Karpas-422 (cell line): ENCODE measurements around the gene LRRC25. TPM values are rescaled to one million over a fixed set of nuclear protein-coding genes. Genes with fewer than 3 reads are reported as not detected.
A peak's percentile ranks its signal among the peaks of the same experiment; 100 is the strongest.

Experiments used
- DNase-seq: peaks from one replicate; pipeline ENCODE4 v3.0.0-alpha.2; 2015
- H2AFZ ChIP-seq: fragments of 200-600 bp; sonication (generic); 2 replicates; pipeline ENCODE4 v1.6.1; 2014; ENCODE audit warnings: antibody characterized with exemption, low read length, mixed read lengths
- H3K27ac ChIP-seq: fragments of 200-600 bp; sonication (generic); 2 replicates; pipeline ENCODE4 v1.5.1; 2014; ENCODE audit warnings: mild to moderate bottlenecking, low read length, moderate library complexity
- H3K27me3 ChIP-seq: fragments of 200-600 bp; sonication (generic); 2 replicates; pipeline ENCODE4 v1.6.1; 2014; ENCODE audit warnings: low read length, mixed read lengths
- H3K36me3 ChIP-seq: fragments of 200-600 bp; sonication (generic); 2 replicates; pipeline ENCODE4 v1.6.1; 2014; ENCODE audit warnings: low read length, mixed read lengths; ENCODE audit not compliant: insufficient read depth
- H3K4me1 ChIP-seq: fragments of 200-600 bp; sonication (generic); 2 replicates; pipeline ENCODE4 v1.6.1; 2014; ENCODE audit warnings: mild to moderate bottlenecking, low read length, mixed read lengths
- H3K4me2 ChIP-seq: fragments of 200-600 bp; sonication (generic); 2 replicates; pipeline ENCODE4 v1.6.1; 2014; ENCODE audit warnings: low read length, low read depth, mild to moderate bottlenecking; ENCODE audit not compliant: poor library complexity, severe bottlenecking
- H3K4me3 ChIP-seq: fragments of 200-600 bp; sonication (generic); 2 replicates; pipeline ENCODE4 v1.5.1; 2014; ENCODE audit warnings: mild to moderate bottlenecking, antibody characterized with exemption, low read length, mixed read lengths
- H3K79me2 ChIP-seq: fragments of 200-600 bp; sonication (generic); 2 replicates; pipeline ENCODE4 v1.6.1; 2014; ENCODE audit warnings: mild to moderate bottlenecking, low read length, mixed read lengths
- H3K9ac ChIP-seq: fragments of 200-600 bp; sonication (generic); 2 replicates; pipeline ENCODE4 v1.6.0; 2014; ENCODE audit warnings: low read length
- H3K9me2 ChIP-seq: fragments of 200-600 bp; sonication (generic), shearing (Covaris generic); replicated peaks from 2 replicates; pipeline ENCODE4 v1.6.0; 2014; ENCODE audit warnings: mild to moderate bottlenecking, low read length, moderate library complexity; ENCODE audit not compliant: insufficient read depth
- H3K9me3 ChIP-seq: fragments of 300-700, 200-600 bp; sonication (generic); 2 replicates; pipeline ENCODE4 v1.6.1; 2014; ENCODE audit warnings: low read length, mixed read lengths
- H4K20me1 ChIP-seq: fragments of 200-600 bp; sonication (generic); 2 replicates; pipeline ENCODE4 v1.6.1; 2014; ENCODE audit warnings: mild to moderate bottlenecking, antibody characterized with exemption, low read length, low read depth; ENCODE audit not compliant: insufficient read depth
- total RNA-seq: library from RNA; depleted of rRNA; stranded (reverse); fragments of >200 nt; shearing (Covaris generic); gene quantifications from 2 replicates; pipeline ENCODE4 v1.2.3, GENCODE V29; 2014; ENCODE audit warnings: low replicate concordance

Gene LRRC25
- total RNA-seq, 1 experiment from 2014 or later: 2.2 TPM

GRCh38 chr19:18392417-18392816, 5.0 kb downstream of the LRRC25 start:
- peaks cover 27% of the 10 kb centered on the region for H3K4me1 ChIP-seq
- no peaks in the 10 kb centered on the region; the same call in 1 of the 2 replicates for H4K20me1 ChIP-seq
- H3K9me2 ChIP-seq: no peaks in the 10 kb centered on the region
- H3K9me3 ChIP-seq: no peaks in the 10 kb centered on the region
- no peak overlapping the region for H3K9ac ChIP-seq
- no peaks in the 10 kb centered on the region for H3K36me3 ChIP-seq
- H3K4me2 ChIP-seq: peak overlapping the region; percentile 15
- no peaks in the 10 kb centered on the region for H3K79me2 ChIP-seq
- H3K27me3 ChIP-seq: no peaks in the 10 kb centered on the region; the same call in 1 of the 2 replicates
- no peak overlapping the region for H3K4me3 ChIP-seq
- no peak overlapping the region for H3K27ac ChIP-seq
- no peak overlapping the region for H2AFZ ChIP-seq
- peak; percentile 62 for DNase-seq

- no peak overlapping the region for H3K4me2 ChIP-seq
- H4K20me1 ChIP-seq: no peaks in the 10 kb centered on the region; the same call in 1 of the 2 replicates
- H3K4me3 ChIP-seq: no peak overlapping the region
- no peaks in the 10 kb centered on the region for H3K79me2 ChIP-seq
- H3K9me2 ChIP-seq: no peaks in the 10 kb centered on the region
- peaks cover 21% of the 10 kb centered on the region for H3K4me1 ChIP-seq
- no peak overlapping the region for H2AFZ ChIP-seq
- DNase-seq: no peak
- H3K27me3 ChIP-seq: no peaks in the 10 kb centered on the region; the same call in 1 of the 2 replicates
- no peak overlapping the region for H3K27ac ChIP-seq
- H3K36me3 ChIP-seq: no peaks in the 10 kb centered on the region
- no peaks in the 10 kb centered on the region for H3K9me3 ChIP-seq
- no peak overlapping the region for H3K9ac ChIP-seq
Measured at GRCh38 chr19:18391509-18392075, 5.8 kb downstream of the LRRC25 start.

- H3K79me2 ChIP-seq: no peaks in the 10 kb centered on the region
- H3K9ac ChIP-seq: no peak overlapping the region
- peaks cover 21% of the 10 kb centered on the region for H3K4me1 ChIP-seq
- DNase-seq: no peak
- no peaks in the 10 kb centered on the region; the same call in 1 of the 2 replicates for H3K27me3 ChIP-seq
- no peaks in the 10 kb centered on the region for H3K9me3 ChIP-seq
- H4K20me1 ChIP-seq: no peaks in the 10 kb centered on the region; the same call in 1 of the 2 replicates
- H3K36me3 ChIP-seq: no peaks in the 10 kb centered on the region
- no peak overlapping the region for H2AFZ ChIP-seq
- H3K27ac ChIP-seq: no peak overlapping the region
- H3K4me3 ChIP-seq: no peak overlapping the region
- no peak overlapping the region for H3K4me2 ChIP-seq
- H3K9me2 ChIP-seq: no peaks in the 10 kb centered on the region
Measured at GRCh38 chr19:18390065-18390907, 7.1 kb downstream of the LRRC25 start.

- Histone ChIP-seq H3K27ac (no peak overlapping the region), H2AFZ (no peak overlapping the region), H3K27me3 (no peaks in the 10 kb centered on the region; the same call in 1 of the 2 replicates), H4K20me1 (no peaks in the 10 kb centered on the region; the same call in 1 of the 2 replicates), H3K4me2 (no peak overlapping the region), H3K9me3 (no peaks in the 10 kb centered on the region), H3K9ac (no peak overlapping the region), H3K36me3 (no peaks in the 10 kb centered on the region), H3K4me3 (no peak overlapping the region), H3K4me1 (peaks cover 21% of the 10 kb centered on the region), H3K9me2 (no peaks in the 10 kb centered on the region), H3K79me2 (no peaks in the 10 kb centered on the region)
- DNase-seq: no peak
Measured at GRCh38 chr19:18389726-18390064, 7.7 kb downstream of the LRRC25 start.

GRCh38 chr19:18388960-18389725, 8.3 kb downstream of the LRRC25 start:
- Histone ChIP-seq H3K9ac (peak overlapping the region; percentile 30; the same call in 1 of the 2 replicates), H3K36me3 (no peaks in the 10 kb centered on the region), H3K4me3 (peak overlapping the region; percentile 38; the same call in 1 of the 2 replicates), H3K27ac (no peak overlapping the region), H2AFZ (no peak overlapping the region), H3K9me2 (no peaks in the 10 kb centered on the region), H3K4me2 (peak overlapping the region; percentile 41), H3K9me3 (no peaks in the 10 kb centered on the region), H3K79me2 (no peaks in the 10 kb centered on the region), H4K20me1 (no peaks in the 10 kb centered on the region; the same call in 1 of the 2 replicates), H3K4me1 (peaks cover 21% of the 10 kb centered on the region), H3K27me3 (no peaks in the 10 kb centered on the region; the same call in 1 of the 2 replicates)
- no peak for DNase-seq

- no peaks in the 10 kb centered on the region; the same call in 1 of the 2 replicates for H3K27me3 ChIP-seq
- H4K20me1 ChIP-seq: no peaks in the 10 kb centered on the region
- no peak overlapping the region for H2AFZ ChIP-seq
- no peaks in the 10 kb centered on the region for H3K79me2 ChIP-seq
- peak overlapping the region; percentile 30; the same call in 1 of the 2 replicates for H3K9ac ChIP-seq
- no peaks in the 10 kb centered on the region for H3K9me3 ChIP-seq
- no peak overlapping the region for H3K27ac ChIP-seq
- peak overlapping the region; percentile 41 for H3K4me2 ChIP-seq
- H3K4me3 ChIP-seq: peak overlapping the region; percentile 38; the same call in 1 of the 2 replicates
- peak; percentile 94 for DNase-seq
- H3K4me1 ChIP-seq: peaks cover 17% of the 10 kb centered on the region
- H3K36me3 ChIP-seq: no peaks in the 10 kb centered on the region
- H3K9me2 ChIP-seq: no peaks in the 10 kb centered on the region
Measured at GRCh38 chr19:18388100-18388959, 9.1 kb downstream of the LRRC25 start.

GRCh38 chr19:18386543-18387271, 10.7 kb downstream of the LRRC25 start:
- H2AFZ ChIP-seq: no peak overlapping the region
- no peaks in the 10 kb centered on the region; the same call in 1 of the 2 replicates for H3K27me3 ChIP-seq
- no peaks in the 10 kb centered on the region for H3K36me3 ChIP-seq
- no peak for DNase-seq
- H3K4me3 ChIP-seq: no peak overlapping the region
- no peaks in the 10 kb centered on the region for H3K79me2 ChIP-seq
- no peak overlapping the region for H3K4me2 ChIP-seq
- H3K9ac ChIP-seq: no peak overlapping the region
- H3K9me2 ChIP-seq: no peaks in the 10 kb centered on the region
- H3K9me3 ChIP-seq: no peaks in the 10 kb centered on the region
- peaks cover 7% of the 10 kb centered on the region for H3K4me1 ChIP-seq
- H3K27ac ChIP-seq: no peak overlapping the region
- H4K20me1 ChIP-seq: no peaks in the 10 kb centered on the region
